Esophagus muscularis mucosa (tissue), 4 donors: ENCODE data around the gene ESPL1. TPM values are rescaled to one million over a fixed set of nuclear protein-coding genes. Genes with fewer than 3 reads are reported as not detected.

Experiments used
- DNase-seq: peaks from one replicate; pipeline ENCODE4 v3.0.0-alpha.2; 2017; ENCODE audit errors: extremely low spot score
- H3K27ac ChIP-seq, 4 donors: fragments of 200-600 bp; sonication (generic); replicated peaks in 1 of 4; 1 replicate in 3 of 4; 2 replicates in 1 of 4; pipeline ENCODE4 v1.5.1; 2016 to 2019; ENCODE audit warnings: mild to moderate bottlenecking in 1 of 4
- H3K27me3 ChIP-seq, 4 donors: fragments of 200-600 bp; sonication (generic); one replicate each; pipeline versions ENCODE4 v1.5.1 to v1.6.0; 2016 to 2019
- H3K36me3 ChIP-seq, 4 donors: fragments of 200-600 bp; sonication (generic); one replicate each; pipeline ENCODE4 v1.5.1; 2016 to 2019
- H3K4me1 ChIP-seq, 4 donors: fragments of 200-600 bp; sonication (generic); one replicate each; pipeline ENCODE4 v1.5.1; 2016 to 2019
- H3K4me3 ChIP-seq, 4 donors: fragments of 200-600 bp; sonication (generic); 1 replicate in 2 of 4; 2 replicates in 2 of 4; pipeline ENCODE4 v1.5.1; 2016 to 2019; ENCODE audit warnings: mild to moderate bottlenecking in 4 of 4, moderate library complexity in 1 of 4
- H3K9me3 ChIP-seq, 4 donors: fragments of 200-600 bp; sonication (generic); 1 replicate in 3 of 4; 2 replicates in 1 of 4; pipeline ENCODE4 v1.5.1; 2016 to 2019
- EP300 ChIP-seq: sonication (generic); formaldehyde crosslinking; IDR thresholded peaks from one replicate; pipeline ENCODE4 v1.6.1; 2017; ENCODE audit warnings: antibody characterized with exemption
- POLR2A ChIP-seq: fragments of 450-650 bp; IDR thresholded peaks from one replicate; pipeline ENCODE4 v1.6.1; 2017; ENCODE audit warnings: antibody characterized with exemption, moderate library complexity, mild to moderate bottlenecking, low read depth
- POLR2AphosphoS5 ChIP-seq, 2 donors: sonication (generic); formaldehyde crosslinking; IDR thresholded peaks; one replicate each; pipeline ENCODE4 v1.6.1; 2017; ENCODE audit warnings: antibody characterized with exemption in 2 of 2
- WGBS: methylation state at CpG from one replicate; pipeline ENCODE4 v1.1.5; 2018; 5-methylcytosine and 5-hydroxymethylcytosine counted together
- intact Hi-C: fragments of 100-400 bp; cut with DNase I; formaldehyde crosslinking; loops from one replicate; pipeline ENCODE4 v1.15.1; 2023
- total RNA-seq, 4 donors: library from RNA; depleted of rRNA; stranded (reverse); fragments of >200 nt; gene quantifications; one replicate each; pipeline versions ENCODE4 v1.1.0 to v1.2.1, GENCODE V29; 2016
- TF ChIP-seq, protein P1 (sequence below), 3 experiments: fragments of 200-600 bp in 2 of 3; fragments of 450-650 bp in 1 of 3; sonication (generic) in 2 of 3; IDR thresholded peaks; one replicate each; pipeline ENCODE4 v1.5.1; 2017 to 2019; ENCODE audit warnings: antibody characterized with exemption in 3 of 3, mild to moderate bottlenecking in 2 of 3, moderate library complexity in 1 of 3

The ESPL1 gene
- total RNA-seq, 4 donors from 2014 or later: under 0.01 to 2.0 (median 0.24) TPM

DNA sequence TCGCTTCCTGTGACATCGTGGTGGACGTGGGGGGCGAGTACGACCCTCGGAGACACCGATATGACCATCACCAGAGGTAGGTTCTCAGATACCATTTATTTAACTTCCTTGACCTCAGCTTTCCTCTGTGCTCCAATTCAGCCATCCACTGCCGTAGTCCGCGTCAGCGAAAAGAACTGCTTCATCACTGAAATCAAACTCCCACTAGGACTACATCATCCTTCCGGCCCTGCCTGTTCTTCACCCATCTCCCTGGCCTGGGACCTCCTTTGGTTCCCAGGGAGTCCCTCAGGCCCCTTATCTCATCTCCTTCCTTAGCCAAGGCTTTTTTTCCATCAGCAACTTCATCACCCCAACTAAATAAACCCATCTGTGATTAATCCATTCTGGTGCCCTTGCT is 32.1 kb downstream of the ESPL1 start:
- DNase-seq: no peak
- intact Hi-C loops: no loop called here
- H3K4me3 ChIP-seq: peak overlapping the region; percentile 79 to 90 (median 86)
- no peaks in the 10 kb centered on the region for H3K9me3 ChIP-seq
- H3K36me3 ChIP-seq: peaks cover 2 to 58% (median 46%) of the 10 kb centered on the region in 4 donors
- peaks cover 33 to 76% (median 69%) of the 10 kb centered on the region in 4 donors for H3K4me1 ChIP-seq
- peak overlapping the region; percentile 68 to 83 (median 77) for H3K27ac ChIP-seq
- no peaks in the 10 kb centered on the region for H3K27me3 ChIP-seq
- TF ChIP-seq POLR2AphosphoS5 (IDR thresholded peaks at IDR 0.05) (no peak), POLR2A (no peak), EP300 (no peak)
- TF ChIP-seq, protein P1, sequence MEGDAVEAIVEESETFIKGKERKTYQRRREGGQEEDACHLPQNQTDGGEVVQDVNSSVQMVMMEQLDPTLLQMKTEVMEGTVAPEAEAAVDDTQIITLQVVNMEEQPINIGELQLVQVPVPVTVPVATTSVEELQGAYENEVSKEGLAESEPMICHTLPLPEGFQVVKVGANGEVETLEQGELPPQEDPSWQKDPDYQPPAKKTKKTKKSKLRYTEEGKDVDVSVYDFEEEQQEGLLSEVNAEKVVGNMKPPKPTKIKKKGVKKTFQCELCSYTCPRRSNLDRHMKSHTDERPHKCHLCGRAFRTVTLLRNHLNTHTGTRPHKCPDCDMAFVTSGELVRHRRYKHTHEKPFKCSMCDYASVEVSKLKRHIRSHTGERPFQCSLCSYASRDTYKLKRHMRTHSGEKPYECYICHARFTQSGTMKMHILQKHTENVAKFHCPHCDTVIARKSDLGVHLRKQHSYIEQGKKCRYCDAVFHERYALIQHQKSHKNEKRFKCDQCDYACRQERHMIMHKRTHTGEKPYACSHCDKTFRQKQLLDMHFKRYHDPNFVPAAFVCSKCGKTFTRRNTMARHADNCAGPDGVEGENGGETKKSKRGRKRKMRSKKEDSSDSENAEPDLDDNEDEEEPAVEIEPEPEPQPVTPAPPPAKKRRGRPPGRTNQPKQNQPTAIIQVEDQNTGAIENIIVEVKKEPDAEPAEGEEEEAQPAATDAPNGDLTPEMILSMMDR (IDR thresholded peaks at IDR 0.05): no peak
- 3% methylated on average over 12 of the region's 12 CpGs for WGBS

DNA sequence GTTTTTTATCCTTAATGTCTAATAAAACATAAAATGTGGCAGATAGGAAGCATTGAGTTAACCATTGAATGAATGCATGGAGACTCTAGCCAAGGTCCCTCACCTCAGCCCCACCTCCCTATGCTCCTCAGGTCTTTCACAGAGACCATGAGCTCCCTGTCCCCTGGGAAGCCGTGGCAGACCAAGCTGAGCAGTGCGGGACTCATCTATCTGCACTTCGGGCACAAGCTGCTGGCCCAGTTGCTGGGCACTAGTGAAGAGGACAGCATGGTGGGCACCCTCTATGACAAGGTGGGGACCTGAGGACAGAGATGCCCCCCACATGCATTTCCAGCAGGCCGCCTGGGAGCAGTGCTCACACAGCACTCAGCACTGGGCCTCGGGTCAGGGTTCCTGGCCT is 34.8 kb downstream of the ESPL1 start:
- DNase-seq: no peak
- Histone ChIP-seq H3K27ac (no peak overlapping the region), H3K9me3 (no peaks in the 10 kb centered on the region), H3K36me3 (peaks cover 29 to 76% (median 70%) of the 10 kb centered on the region in 4 donors), H3K27me3 (no peaks in the 10 kb centered on the region), H3K4me1 (peaks cover 19 to 53% (median 48%) of the 10 kb centered on the region in 4 donors), H3K4me3 (no peak overlapping the region)
- TF ChIP-seq EP300 (no peak), POLR2A (no peak), POLR2AphosphoS5 (IDR thresholded peaks at IDR 0.05) (no peak)
- TF ChIP-seq, protein P1 (IDR thresholded peaks at IDR 0.05): no peak
- intact Hi-C loops: no loop called here
- 95% methylated on average over 4 of the region's 5 CpGs for WGBS

DNA sequence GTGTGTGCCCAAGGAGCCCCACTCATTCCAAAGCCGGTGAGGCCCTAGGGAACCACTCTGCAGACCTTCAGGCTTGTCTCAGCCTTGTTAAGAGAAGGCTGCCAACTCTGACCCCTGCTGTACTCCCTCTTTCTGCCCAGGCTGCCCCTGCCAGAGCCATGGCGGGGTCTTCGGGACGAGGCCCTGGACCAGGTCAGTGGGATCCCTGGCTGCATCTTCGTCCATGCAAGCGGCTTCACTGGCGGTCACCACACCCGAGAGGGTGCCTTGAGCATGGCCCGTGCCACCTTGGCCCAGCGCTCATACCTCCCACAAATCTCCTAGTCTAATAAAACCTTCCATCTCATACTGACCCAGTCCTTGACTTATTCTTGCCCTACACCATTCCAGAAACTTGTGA is 38.7 kb downstream of the ESPL1 start:
- Histone ChIP-seq H3K9me3 (no peaks in the 10 kb centered on the region), H3K27me3 (no peaks in the 10 kb centered on the region), H3K36me3 (peaks cover 47 to 97% (median 95%) of the 10 kb centered on the region in 4 donors), H3K4me3 (no peak overlapping the region), H3K4me1 (peaks cover 0 to 18% (median 15%) of the 10 kb centered on the region in 4 donors), H3K27ac (no peak overlapping the region)
- no peak for DNase-seq
- intact Hi-C loops: no loop called here
- 96% methylated on average over 9 of the region's 10 CpGs for WGBS
- no peak for TF ChIP-seq EP300
- TF ChIP-seq, protein P1 (IDR thresholded peaks at IDR 0.05): no peak
- no peak for TF ChIP-seq POLR2A

DNA sequence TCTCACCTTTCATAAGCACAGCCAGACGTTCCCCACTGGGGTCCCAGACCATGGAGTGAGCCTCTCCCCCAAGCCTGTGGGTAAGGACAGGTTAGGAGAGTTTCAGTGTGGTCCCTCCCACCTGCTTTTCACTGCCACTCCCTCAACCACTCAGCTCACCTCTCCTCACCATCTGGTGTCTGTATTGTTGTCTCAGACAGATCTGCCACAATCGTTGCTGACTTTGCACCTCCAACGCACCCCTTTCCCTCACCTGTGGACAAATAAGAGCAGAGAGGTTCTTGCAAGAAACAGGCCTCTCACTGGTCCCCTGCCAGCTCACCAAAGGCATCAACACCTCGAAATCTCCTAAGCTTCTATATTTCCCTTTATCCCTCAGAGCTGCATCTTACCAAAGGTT is 40.2 kb downstream of the ESPL1 start:
- Histone ChIP-seq H3K4me1 (peaks cover 0 to 3% (median 2%) of the 10 kb centered on the region in 4 donors), H3K27me3 (no peaks in the 10 kb centered on the region), H3K9me3 (no peaks in the 10 kb centered on the region), H3K4me3 (no peak overlapping the region), H3K27ac (no peak overlapping the region), H3K36me3 (peaks cover 50 to 94% (median 86%) of the 10 kb centered on the region in 4 donors)
- DNase-seq: no peak
- intact Hi-C loops: no loop called here
- TF ChIP-seq POLR2A (no peak), EP300 (no peak), POLR2AphosphoS5 (IDR thresholded peaks at IDR 0.05) (no peak)
- TF ChIP-seq, protein P1 (IDR thresholded peaks at IDR 0.05): no peak
- 71% methylated on average over 4 of the region's 4 CpGs for WGBS

DNA sequence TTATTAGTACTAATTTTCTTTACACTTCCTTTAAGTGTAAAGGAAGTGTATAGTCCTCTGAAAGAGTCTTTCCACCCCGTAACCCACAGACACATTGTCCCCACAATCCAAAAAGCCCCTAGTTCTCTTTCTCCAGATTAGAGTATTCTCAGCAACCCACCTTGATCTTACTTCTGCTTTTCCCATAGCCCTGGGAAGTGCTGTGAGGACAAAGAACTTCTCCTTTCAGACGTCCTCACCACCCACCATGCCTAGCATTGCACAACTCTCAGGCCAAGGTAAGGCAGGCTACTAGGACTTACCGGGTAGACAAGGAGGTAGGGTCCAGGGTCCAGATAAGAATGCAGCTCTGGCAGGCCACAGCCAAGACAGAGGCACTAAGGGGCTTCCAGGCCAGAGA is 45.9 kb downstream of the ESPL1 start:
- no peak overlapping the region for H3K27ac ChIP-seq

More for the DNA sequence above, 45.9 kb downstream of the ESPL1 start:
- intact Hi-C loops: no loop called here
- Histone ChIP-seq H3K4me3 (no peak overlapping the region), H3K9me3 (no peaks in the 10 kb centered on the region), H3K4me1 (peaks cover 0 to 4% (median 2%) of the 10 kb centered on the region in 4 donors), H3K27me3 (no peaks in the 10 kb centered on the region), H3K36me3 (peaks cover 35 to 96% (median 77%) of the 10 kb centered on the region in 4 donors)
- TF ChIP-seq, protein P1 (IDR thresholded peaks at IDR 0.05): no peak
- TF ChIP-seq POLR2A: no peak
- no peak for TF ChIP-seq POLR2AphosphoS5 (IDR thresholded peaks at IDR 0.05)
- TF ChIP-seq EP300: no peak
- DNase-seq: no peak
- 93% methylated on average over 2 of the region's 3 CpGs for WGBS
